HG03354 (cell line): ENCODE data around the gene TAPBPL.
A peak's percentile ranks its signal among the peaks of the same experiment; 100 is the strongest.

Experiments used
- ATAC-seq: cut with Tn5 transposase; IDR thresholded peaks from one replicate; pipeline ENCODE4 v1.9.1; 2021; ENCODE audit warnings: mild to moderate bottlenecking; ENCODE audit not compliant: unreplicated experiment, poor library complexity, severe bottlenecking

The TAPBPL gene

DNA sequence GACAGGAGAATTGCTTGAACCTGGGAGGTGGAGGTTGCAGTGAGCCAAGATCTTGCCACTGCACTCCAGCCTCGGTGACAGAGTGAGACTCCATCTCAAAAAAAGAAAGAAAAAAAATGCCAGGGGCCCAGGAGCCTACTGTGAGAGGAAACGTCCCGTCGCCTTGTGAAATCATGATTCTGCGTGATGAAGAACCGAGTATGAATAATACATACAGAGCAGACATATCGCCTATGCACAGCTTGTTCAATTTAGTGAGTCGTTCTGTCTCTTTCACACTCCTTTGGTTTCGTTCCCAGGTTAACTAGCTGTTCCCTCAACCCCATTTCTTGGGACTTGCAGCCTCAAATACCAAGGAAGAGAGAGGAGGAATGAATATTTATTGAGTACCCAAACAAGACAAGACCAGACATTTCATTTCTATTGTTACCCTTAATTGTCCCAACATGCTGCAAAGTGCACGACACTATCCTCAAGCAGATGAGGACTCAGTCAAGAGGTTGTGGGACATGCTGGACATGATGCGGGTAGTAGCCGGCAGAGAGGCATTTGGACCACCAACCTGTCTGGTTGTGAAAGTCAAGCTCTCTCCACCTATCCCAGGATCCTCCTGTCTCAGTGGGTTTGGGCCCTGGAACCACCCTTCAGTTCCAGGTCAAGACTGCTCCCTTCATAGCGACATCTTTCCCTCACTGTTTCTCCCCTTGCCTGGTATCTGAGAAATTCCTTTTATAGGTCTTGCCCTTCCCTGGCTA lies 15.7 kb upstream of the TAPBPL start:
- no peak for ATAC-seq

DNA sequence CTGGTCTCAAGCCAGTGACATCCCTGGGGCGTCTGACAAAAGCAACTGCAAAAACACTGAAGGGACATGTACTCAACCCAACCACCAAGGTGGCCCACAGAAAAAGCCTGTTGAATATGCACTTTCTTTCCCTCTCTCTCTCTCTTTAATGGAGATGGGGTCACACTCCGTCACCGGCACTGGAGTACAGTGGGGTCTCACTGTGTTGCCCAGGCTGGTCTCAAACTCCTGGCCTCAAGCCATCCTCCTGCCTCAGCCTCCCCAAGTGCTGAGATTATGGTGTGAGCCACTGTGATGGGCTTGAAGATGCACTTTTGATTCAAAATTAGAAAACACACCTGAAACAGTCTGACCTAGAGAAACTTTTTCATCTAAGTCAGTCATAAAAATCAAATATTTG lies 14.3 kb upstream of the TAPBPL start:
- no peak for ATAC-seq

DNA sequence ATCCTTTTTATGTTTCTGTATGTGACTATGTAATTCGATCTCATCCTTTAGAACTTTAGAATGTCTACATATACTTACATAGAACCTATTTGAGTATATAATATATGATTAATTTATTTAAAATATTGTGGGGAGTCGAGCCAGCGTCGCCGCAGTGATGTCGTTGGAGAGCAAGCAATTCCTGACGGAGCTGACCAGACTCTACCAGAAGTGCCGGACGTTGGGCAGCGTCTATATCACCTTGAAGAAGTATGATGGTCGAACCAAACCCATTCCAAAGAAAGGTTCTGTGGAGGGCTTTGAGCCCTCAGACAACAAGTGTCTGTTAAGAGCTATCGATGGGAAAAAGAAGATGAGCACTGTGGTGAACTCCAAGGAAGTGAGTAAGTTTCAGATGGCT lies 13.5 kb upstream of the TAPBPL start:
- ATAC-seq = no peak

DNA sequence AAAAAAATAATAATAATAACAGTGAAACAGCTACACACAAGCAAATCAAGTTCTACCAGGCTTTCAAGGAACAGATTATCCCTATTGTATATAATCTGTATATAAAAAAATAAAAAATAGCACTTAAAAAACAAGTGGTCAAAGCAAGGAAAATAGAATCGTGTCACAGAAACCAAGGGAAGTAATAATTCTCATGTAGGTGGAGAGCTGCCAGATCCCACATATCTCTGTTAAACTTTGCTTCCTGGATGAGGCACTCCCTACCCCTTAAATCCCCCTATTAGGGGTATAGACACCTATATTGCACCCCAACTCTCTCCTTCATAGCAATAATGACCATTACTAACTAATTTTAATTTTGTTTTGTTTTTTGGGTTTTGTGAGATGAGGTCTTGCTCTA lies 11.5 kb upstream of the TAPBPL start:
- ATAC-seq = no peak

DNA sequence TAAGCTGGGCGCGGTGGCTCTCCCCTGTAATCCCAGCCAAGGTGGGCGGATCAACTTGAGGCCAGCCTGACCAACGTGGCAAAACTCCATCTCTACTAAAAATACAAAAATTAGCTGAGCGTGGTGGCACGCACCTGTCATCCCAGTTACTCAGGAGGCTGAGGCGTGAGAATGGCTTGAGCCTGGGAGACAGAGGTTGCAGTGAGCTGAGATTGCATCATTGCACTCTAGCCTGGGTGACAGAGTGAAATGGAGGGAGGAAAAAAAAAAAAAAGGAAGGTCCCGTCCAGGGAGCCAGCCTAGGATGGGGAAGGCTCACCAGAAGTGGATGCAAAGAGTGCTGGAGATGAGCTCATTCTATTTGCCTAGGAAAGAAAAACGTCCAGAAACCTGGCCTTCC lies 9.0 kb upstream of the TAPBPL start:
- ATAC-seq = no peak

DNA sequence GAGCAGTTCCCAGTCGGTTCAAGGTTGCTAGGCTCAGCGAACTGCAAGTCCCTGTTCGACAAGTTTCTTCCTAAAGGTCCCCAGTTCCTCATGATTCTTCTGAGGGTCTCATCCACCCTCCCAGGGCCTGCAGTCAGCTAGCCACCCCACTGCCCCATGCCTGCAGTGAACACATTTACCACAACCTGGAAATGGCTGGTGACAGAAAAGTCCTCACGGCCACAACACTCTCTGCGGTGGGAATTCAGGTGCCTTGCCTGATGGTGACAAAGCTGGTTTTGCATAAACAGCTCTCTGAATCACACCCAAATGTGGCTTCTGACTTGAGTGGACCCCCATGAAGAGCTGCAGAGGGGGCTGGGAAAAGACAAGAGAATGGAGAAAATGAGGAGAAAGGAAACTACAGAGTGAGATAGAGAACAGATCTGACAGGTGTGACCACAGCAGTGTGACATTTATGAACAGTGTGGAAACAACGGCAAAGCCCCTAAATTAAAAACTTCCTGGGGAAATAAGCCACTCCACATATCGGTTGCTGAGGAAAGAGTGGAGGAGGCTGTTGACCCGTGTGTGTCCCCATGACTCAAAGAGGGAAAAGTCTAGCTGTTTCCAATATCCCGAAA lies 8.4 kb upstream of the TAPBPL start:
- ATAC-seq = peak; percentile 43

DNA sequence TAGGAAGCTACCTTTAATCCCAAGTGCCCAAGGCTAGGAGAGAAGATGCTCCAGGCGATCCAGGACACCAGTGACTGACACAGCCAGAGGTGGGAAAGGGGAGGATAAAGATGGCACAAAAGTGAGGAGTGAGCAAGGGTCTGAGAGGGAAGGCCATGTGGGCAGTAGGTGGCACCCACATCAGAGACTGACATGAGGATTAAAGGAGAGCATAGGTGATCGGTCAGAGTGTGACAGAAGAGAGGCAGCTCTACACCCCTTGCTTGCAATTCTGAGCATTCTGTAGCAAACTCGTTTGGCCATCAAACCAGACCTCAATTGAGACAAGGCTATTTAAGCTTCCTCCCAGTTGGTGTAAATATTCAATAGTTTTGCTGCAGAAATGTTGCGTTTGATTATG lies 7.8 kb upstream of the TAPBPL start:
- ATAC-seq = no peak

DNA sequence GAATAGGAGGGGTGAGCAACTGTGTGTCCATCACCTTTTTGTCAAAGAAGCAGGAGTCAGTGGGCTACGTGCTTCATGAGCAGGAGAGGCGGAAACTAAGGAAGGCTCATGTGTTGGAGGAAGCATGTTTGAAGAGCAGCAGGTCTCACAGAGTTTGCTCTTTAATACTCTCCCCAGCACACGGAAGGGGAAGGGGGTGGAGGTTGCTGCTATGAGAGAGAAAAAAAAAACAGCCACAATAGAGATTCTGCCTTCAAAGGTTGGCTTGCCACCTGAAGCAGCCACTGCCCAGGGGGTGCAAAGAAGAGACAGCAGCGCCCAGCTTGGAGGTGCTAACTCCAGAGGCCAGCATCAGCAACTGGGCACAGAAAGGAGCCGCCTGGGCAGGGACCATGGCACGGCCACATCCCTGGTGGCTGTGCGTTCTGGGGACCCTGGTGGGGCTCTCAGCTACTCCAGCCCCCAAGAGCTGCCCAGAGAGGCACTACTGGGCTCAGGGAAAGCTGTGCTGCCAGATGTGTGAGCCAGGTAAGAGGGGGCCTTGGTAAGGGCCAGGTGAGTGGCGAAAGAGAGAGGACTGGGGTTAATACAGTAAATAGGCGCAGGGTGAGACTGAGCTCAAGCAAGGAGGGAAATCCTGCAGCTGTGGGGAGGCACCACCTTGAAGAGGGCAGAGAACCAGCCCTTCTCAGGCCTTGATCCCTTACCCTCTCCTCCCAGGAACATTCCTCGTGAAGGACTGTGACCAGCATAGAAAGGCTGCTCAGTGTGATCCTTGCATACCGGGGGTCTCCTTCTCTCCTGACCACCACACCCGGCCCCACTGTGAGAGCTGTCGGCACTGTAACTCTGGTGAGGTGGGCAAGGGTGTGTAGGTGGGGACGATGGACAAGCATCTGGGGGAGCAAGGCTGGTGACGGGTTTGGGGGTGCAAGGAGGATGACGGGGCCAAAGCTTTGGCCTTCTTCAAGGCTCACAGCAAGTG lies 6.8 kb upstream of the TAPBPL start, which contains the start of gene CD27:
Gene CD27, plus strand, starts transcription at position 252 of the 985 bp plus-strand sequence. Its CDS starts 141 bp downstream, at position 393.
- ATAC-seq = no peak

DNA sequence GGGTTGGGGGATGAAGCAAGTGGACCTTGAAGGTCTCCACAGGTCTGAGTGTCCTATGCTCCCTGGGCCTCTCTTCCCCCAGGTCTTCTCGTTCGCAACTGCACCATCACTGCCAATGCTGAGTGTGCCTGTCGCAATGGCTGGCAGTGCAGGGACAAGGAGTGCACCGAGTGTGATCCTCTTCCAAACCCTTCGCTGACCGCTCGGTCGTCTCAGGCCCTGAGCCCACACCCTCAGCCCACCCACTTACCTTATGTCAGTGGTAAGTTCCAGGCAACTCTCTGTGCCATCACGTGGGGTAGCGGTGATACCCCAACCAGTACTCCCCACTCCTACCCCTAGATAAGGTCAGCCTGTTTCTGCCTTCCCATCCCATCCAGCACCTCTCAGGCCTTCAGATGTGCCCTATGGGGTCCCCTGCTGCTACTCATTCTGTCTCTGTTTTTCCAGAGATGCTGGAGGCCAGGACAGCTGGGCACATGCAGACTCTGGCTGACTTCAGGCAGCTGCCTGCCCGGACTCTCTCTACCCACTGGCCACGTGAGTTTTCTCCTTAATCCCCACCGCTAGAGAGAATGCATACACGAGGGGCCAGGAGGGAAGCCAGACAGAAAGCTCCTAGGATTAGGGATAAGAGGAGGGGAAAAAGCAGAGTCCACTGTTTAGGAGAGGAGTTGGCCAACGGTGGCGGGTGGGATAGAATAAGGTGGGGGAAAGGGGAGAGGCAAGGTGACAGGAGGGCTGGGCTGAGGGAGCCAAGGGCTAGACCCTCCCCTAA lies 1.6 kb upstream of the TAPBPL start:
- no peak for ATAC-seq

DNA sequence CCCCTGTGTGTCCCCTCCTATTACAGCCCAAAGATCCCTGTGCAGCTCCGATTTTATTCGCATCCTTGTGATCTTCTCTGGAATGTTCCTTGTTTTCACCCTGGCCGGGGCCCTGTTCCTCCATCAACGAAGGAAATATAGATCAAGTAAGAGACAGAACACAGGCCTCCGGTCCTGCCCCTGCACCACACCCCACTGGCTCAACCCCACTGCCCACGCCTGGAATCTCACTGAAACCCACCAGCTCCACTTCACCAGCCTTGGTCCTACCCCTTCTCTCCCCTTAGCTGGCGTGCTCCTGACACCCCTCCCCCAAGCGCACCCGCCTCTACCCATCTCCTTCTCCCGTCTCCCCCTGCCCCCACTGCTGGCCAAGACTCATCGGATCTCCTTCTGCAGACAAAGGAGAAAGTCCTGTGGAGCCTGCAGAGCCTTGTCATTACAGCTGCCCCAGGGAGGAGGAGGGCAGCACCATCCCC lies 934 bp upstream of the TAPBPL start:
- ATAC-seq = no peak

DNA sequence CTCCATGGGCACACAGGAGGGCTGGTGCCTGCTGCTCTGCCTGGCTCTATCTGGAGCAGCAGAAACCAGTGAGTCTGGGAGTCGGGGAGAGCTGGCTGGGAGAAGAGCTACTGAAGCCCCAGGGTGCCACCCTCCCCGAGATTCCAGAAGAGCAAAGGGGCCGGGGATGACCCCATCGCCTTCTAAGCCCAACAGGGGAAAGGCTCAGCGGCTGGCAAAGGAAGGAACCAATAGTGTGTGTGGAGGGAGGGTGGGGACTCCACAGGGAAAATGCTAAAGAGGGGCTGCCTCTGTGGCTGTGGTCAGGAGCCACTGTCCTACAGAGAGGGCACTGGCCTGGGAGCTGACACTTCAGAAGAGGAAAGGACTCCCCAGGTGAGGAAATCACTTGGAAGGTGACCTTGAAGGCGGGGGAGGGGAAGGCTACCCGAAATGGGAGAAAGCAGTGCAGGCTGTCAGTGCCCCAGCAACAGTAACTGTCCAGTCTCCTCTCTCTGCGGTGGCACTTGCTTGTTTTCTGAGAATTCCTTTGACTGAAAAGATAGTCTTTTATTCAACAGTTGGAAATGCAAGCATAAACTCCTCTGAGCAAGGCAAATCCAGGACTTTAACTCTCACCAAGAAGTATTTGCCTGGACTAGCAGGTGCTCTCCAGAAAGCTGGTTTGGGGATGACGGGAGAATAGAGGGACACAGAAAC lies 552 bp downstream of the TAPBPL start:
- no peak for ATAC-seq

DNA sequence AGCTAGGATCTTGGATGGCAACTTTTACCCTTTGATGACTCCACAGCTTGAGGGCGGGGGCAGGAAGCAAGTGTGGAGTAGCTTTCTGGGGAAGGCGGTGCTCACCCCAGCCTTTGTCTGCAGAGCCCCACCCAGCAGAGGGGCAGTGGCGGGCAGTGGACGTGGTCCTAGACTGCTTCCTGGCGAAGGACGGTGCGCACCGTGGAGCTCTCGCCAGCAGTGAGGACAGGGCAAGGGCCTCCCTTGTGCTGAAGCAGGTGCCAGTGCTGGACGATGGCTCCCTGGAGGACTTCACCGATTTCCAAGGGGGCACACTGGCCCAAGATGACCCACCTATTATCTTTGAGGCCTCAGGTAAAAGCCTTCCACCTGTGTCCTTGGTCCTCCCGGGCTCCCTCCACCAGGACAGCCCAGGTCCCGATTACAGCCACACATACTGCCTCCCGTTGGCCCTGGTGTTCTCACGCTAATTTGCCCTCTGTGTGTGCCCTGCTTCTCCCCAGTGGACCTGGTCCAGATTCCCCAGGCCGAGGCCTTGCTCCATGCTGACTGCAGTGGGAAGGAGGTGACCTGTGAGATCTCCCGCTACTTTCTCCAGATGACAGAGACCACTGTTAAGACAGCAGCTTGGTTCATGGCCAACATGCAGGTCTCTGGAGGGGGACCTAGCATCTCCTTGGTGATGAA lies 1.2 kb downstream of the TAPBPL start:
- ATAC-seq = no peak

DNA sequence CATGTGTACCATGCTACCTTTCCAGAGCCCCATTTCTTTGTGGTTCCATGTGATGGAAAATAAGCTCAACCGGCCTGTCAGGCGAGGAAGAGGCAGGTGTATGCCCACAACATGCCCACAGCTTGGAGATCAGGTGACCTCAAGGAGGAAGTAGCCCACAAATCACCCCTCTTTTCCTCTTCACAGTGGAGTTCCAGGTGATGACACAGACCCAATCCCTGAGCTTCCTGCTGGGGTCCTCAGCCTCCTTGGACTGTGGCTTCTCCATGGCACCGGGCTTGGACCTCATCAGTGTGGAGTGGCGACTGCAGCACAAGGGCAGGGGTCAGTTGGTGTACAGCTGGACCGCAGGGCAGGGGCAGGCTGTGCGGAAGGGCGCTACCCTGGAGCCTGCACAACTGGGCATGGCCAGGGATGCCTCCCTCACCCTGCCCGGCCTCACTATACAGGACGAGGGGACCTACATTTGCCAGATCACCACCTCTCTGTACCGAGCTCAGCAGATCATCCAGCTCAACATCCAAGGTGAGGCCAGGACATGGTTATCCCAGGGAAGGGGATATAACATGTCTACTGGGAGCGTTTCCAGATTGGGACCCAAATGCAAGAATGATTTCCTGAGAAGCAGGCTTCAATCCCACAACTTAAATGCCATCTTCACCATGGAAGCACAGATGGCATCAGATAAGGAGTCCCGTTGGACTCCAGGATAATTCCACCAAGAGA lies 5.5 kb downstream of the TAPBPL start:
- no peak for ATAC-seq

DNA sequence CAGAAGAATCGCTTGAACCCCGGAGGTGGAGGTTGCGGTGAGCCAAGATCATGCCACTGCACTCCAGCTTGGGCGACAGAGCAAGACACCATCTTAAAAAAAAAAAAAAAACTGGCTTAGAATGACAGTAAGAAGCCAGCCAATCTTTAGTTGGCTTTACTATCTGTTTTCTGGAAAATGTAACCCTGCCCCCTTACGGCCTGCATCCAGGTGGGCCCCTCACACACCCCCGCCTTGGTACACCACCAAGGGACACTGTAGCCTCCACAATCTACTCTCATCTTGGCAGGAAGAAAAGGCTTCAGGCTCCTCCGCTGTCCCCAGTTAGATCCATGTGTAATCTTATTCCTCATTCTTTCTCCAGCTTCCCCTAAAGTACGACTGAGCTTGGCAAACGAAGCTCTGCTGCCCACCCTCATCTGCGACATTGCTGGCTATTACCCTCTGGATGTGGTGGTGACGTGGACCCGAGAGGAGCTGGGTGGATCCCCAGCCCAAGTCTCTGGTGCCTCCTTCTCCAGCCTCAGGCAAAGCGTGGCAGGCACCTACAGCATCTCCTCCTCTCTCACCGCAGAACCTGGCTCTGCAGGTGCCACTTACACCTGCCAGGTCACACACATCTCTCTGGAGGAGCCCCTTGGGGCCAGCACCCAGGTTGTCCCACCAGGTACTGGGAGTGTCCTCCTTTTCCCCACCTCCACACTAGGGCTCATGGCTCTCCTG lies 6.6 kb downstream of the TAPBPL start:
- ATAC-seq = no peak

DNA sequence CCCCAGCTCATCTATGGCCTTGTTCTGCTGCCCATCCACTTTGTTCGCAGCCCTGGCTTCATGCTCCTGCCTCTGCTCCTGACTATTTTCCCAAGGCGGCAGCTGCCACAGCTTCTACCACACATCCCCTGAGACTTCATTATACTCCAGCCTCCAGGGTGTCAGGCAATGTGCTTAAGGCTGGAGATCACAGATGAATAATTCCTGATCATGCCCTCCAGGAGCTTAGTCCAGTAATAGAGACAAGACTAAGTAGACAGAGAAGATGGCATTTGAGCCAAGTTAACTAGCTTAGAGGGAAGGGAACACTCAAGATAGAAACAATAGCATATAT lies 7.1 kb downstream of the TAPBPL start:
- no peak for ATAC-seq

DNA sequence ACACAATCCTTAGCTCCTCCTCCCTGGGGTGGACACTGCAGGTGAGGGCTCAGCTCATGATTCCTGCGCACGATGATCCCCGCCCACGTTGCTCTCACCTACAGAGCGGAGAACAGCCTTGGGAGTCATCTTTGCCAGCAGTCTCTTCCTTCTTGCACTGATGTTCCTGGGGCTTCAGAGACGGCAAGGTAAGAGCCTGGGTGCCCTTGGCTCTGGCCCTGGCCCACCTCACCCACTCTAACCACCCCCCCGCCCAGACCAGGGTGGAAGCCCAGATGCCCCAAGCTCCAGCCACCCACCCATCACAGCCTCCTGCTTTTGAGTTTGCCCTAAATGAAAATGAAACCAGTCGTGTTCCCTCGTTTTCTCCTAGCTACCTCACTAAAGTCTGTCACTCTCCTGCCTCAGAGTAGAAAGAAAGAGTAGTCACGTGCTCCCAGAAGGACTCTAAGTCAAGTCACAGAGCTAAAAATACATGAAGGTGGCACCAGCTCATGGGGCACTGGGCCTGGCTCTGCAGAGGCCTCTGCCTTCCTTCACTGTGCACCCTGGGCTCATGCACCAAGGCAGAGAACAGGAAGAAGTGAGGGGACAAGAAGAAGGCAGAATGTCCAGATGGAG lies 9.0 kb downstream of the TAPBPL start:
- no peak for ATAC-seq
